ENCODE data around the gene KIDINS220. TPM values are rescaled to one million over a fixed set of nuclear protein-coding genes. Genes with fewer than 3 reads are reported as not detected.

Gene KIDINS220
- total RNA-seq, 1 experiment from 2014 or later: 20.1 TPM

DNA sequence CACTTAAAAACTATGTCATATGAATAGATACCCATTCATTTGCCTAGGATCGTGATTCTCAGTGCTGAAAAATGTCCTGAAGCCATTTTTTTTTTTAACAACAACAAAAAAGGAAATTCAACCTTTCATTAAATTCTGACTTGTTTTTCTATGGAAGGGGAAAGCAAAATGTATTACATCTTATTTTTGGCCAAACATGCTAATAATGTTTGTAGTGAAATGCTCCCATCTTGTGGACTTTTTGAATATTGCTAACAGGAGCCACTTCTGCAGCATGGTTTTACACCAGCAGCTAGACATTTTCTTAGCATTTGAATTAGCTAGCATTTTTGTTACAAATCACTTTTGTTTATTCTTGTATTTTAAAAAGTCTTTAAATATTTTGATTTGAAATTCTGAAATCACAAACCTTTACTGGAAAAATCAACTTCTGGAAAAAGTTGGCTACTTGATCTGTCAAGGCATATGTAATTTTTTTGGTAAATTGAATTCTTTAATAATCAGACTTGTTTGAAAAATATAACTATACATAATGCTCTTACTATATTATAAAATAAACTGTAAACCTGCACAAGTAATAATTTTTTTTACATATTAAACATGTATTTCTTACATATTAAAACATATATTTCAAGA is 75.8 kb downstream of the KIDINS220 start:
- ChIA-PET RAD21 (ENCODE audit: low non-redundant PET in 1 of 2, low total read pairs in 2 of 2, uncharacterized antibody in 2 of 2, unreplicated experiment in 2 of 2) (no interaction called here), CTCF (interaction anchor here (0.6 to 1.3 kb wide), 7 partner anchors 8 to 1090 kb away, joined by 3 to 6 read pairs (median 4); no protein-coding TSS in a partner anchor), POLR2A (no interaction called here)
- Histone ChIP-seq H3K9me3 (ENCODE audit: control insufficient read depth in 1 of 2, insufficient read depth in 1 of 2, low read depth in 1 of 2, low read length in 2 of 2) (no peaks in the 10 kb centered on the region), H3K4me2 (ENCODE audit: low read length) (no peak overlapping the region), H3K27ac (ENCODE audit: low read depth, low read length) (no peak overlapping the region), H4K20me1 (ENCODE audit: insufficient read depth) (no peaks in the 10 kb centered on the region), H3K9me2 (ENCODE audit: insufficient read depth) (no peaks in the 10 kb centered on the region), H3K4me3 (replicated peaks in 1 of 2; ENCODE audit: low read depth in 1 of 2, low read length in 2 of 2) (no peak overlapping the region), H3K4me1 (ENCODE audit: control insufficient read depth in 1 of 2, insufficient read depth in 2 of 2, low read length in 2 of 2) (no peaks in the 10 kb centered on the region; a peak in 1 of 4 replicates), H3K36me3 (ENCODE audit: control insufficient read depth in 1 of 2, insufficient read depth in 2 of 2, low read length in 2 of 2) (no peaks in the 10 kb centered on the region), H2AFZ (ENCODE audit: low read depth, low read length, poor library complexity, severe bottlenecking) (no peak overlapping the region), H3K79me2 (ENCODE audit: insufficient read depth, low read length) (no peaks in the 10 kb centered on the region), H3K27me3 (ENCODE audit: insufficient read depth, low read length) (no peaks in the 10 kb centered on the region), H3K9ac (ENCODE audit: low read length) (no peak overlapping the region)
- DNase-seq (ENCODE audit: low read depth, low spot score) (peak; percentile 23), ATAC-seq (no peak)
- TF ChIP-seq, protein P1, sequence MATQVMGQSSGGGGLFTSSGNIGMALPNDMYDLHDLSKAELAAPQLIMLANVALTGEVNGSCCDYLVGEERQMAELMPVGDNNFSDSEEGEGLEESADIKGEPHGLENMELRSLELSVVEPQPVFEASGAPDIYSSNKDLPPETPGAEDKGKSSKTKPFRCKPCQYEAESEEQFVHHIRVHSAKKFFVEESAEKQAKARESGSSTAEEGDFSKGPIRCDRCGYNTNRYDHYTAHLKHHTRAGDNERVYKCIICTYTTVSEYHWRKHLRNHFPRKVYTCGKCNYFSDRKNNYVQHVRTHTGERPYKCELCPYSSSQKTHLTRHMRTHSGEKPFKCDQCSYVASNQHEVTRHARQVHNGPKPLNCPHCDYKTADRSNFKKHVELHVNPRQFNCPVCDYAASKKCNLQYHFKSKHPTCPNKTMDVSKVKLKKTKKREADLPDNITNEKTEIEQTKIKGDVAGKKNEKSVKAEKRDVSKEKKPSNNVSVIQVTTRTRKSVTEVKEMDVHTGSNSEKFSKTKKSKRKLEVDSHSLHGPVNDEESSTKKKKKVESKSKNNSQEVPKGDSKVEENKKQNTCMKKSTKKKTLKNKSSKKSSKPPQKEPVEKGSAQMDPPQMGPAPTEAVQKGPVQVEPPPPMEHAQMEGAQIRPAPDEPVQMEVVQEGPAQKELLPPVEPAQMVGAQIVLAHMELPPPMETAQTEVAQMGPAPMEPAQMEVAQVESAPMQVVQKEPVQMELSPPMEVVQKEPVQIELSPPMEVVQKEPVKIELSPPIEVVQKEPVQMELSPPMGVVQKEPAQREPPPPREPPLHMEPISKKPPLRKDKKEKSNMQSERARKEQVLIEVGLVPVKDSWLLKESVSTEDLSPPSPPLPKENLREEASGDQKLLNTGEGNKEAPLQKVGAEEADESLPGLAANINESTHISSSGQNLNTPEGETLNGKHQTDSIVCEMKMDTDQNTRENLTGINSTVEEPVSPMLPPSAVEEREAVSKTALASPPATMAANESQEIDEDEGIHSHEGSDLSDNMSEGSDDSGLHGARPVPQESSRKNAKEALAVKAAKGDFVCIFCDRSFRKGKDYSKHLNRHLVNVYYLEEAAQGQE (IDR thresholded peaks at IDR 0.05; ENCODE audit: low read depth): no peak
- TF ChIP-seq ZNF274 (IDR thresholded peaks at IDR 0.05; ENCODE audit: low read depth, low read length) (no peak), RAD21 (IDR thresholded peaks at IDR 0.05; ENCODE audit: low read depth) (peak; percentile 68)
- TF ChIP-seq, protein P2, sequence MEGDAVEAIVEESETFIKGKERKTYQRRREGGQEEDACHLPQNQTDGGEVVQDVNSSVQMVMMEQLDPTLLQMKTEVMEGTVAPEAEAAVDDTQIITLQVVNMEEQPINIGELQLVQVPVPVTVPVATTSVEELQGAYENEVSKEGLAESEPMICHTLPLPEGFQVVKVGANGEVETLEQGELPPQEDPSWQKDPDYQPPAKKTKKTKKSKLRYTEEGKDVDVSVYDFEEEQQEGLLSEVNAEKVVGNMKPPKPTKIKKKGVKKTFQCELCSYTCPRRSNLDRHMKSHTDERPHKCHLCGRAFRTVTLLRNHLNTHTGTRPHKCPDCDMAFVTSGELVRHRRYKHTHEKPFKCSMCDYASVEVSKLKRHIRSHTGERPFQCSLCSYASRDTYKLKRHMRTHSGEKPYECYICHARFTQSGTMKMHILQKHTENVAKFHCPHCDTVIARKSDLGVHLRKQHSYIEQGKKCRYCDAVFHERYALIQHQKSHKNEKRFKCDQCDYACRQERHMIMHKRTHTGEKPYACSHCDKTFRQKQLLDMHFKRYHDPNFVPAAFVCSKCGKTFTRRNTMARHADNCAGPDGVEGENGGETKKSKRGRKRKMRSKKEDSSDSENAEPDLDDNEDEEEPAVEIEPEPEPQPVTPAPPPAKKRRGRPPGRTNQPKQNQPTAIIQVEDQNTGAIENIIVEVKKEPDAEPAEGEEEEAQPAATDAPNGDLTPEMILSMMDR (IDR thresholded peaks at IDR 0.05 in 2 of 3, conservative IDR thresholded peaks at IDR 0.05 in 1 of 3; ENCODE audit: borderline replicate concordance in 1 of 3, insufficient read depth in 1 of 3, low read depth in 2 of 3, low read length in 2 of 3): peak; percentile 32 to 62 (median 43); a peak in 4 of 6 replicates
- BruUV-seq (replicated peaks): no TSS peak
- intact Hi-C loops (cut with micrococcal nuclease): loop anchor here (1.0 to 5.0 kb wide), 4 partner anchors 69 to 1559 kb away; no protein-coding TSS in a partner anchor
